ENCODE data around the gene IMPG2.

Gene IMPG2

DNA sequence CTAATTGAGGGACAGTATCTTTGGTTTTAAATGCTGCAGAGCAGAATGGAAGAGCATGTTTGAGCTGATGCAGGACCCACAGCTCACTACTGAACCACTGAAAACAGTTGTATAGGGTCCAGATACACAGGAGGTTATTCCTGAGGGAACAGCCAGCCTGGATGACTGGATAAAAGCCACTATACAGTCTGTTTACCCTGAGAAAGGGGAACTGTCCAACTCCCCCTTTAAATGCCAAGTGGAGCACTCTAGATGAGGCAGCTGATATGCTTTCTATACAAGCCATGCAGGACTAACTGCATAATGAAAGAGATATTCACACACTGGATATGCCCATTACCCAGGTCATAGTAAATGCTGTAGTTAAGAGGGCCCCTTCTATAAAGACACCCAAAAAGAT, 138.6 kb downstream of the IMPG2 start:
- no peak overlapping the region for H3K4me3 ChIP-seq (ENCODE audit: low read depth, low read length)
- TF ChIP-seq, protein P1, sequence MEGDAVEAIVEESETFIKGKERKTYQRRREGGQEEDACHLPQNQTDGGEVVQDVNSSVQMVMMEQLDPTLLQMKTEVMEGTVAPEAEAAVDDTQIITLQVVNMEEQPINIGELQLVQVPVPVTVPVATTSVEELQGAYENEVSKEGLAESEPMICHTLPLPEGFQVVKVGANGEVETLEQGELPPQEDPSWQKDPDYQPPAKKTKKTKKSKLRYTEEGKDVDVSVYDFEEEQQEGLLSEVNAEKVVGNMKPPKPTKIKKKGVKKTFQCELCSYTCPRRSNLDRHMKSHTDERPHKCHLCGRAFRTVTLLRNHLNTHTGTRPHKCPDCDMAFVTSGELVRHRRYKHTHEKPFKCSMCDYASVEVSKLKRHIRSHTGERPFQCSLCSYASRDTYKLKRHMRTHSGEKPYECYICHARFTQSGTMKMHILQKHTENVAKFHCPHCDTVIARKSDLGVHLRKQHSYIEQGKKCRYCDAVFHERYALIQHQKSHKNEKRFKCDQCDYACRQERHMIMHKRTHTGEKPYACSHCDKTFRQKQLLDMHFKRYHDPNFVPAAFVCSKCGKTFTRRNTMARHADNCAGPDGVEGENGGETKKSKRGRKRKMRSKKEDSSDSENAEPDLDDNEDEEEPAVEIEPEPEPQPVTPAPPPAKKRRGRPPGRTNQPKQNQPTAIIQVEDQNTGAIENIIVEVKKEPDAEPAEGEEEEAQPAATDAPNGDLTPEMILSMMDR (IDR thresholded peaks at IDR 0.05; ENCODE audit: borderline replicate concordance, insufficient read depth, low read depth, low read length), result no peak

DNA sequence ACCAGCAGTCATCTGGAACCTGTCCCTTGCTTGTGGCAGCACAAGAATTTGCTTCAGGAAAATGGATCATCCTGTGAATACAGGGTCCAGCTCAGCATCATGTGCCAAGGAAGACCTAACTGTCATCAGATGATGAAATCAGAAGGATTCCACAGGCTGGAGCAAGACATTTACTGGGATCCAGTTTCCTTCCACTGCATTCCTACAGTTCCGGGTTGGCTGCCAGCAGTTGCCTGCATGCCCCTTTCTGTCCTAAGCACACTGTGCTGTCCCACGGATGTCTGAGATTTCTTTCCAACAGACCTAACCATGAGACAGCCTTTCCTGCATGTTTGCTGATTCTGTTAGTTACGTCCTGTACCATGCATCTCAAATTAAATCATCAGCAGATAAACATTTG, 140.7 kb downstream of the IMPG2 start:
- TF ChIP-seq, protein P1 (IDR thresholded peaks at IDR 0.05; ENCODE audit: borderline replicate concordance, insufficient read depth, low read depth, low read length), result no peak
- H3K4me3 ChIP-seq (ENCODE audit: low read depth, low read length), result no peak overlapping the region

DNA sequence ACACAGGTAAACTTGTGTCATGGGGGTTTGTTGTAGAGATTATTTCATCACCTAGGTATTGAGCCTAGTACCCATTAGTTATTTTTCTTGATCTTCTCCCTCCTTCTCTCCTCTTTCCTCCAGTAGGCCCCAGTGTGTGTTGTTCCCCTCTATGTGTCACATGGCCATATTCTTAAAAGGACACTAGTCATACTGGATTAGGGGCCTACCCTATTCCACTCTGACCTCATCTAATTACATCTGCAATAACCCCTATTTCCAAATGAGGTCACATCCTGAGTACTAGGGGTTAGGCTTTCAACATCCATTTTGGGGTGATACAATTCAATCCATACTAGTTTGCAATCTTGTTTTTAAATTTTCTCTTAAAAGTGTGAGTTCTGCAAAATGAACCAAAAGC, 142.8 kb downstream of the IMPG2 start:
- no peak overlapping the region for H3K4me3 ChIP-seq (ENCODE audit: low read depth, low read length)
- TF ChIP-seq, protein P1 (IDR thresholded peaks at IDR 0.05; ENCODE audit: borderline replicate concordance, insufficient read depth, low read depth, low read length), result no peak

Data from GM12875 (cell line).